ENCODE measurements around the gene BMPR2.
"Not testable (repeated sequence)": the region's sequence is repeated elsewhere in the genome, so short reads cannot be mapped to it uniquely, and the experiment has no call there.

Gene BMPR2

DNA sequence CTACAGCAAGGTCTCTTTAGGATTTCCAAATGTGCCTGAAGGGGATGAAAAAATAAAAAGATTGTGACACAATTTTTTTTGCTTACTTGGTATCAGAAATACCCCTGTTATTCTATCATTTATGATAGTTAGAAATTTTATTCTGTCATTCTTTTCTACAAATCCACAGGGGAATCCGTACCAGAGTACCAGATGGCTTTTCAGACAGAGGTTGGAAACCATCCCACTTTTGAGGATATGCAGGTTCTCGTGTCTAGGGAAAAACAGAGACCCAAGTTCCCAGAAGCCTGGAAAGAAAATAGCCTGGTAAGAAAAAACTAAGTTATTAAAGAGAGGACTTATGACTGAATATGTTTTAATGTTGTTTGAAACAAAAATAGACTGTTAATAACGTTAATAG lies 166.0 kb downstream of the BMPR2 start:
- DNase-seq, result no peak

GRCh38 chr2:202545523-202545922 lies 169.4 kb downstream of the BMPR2 start:
- no peak for DNase-seq

DNA sequence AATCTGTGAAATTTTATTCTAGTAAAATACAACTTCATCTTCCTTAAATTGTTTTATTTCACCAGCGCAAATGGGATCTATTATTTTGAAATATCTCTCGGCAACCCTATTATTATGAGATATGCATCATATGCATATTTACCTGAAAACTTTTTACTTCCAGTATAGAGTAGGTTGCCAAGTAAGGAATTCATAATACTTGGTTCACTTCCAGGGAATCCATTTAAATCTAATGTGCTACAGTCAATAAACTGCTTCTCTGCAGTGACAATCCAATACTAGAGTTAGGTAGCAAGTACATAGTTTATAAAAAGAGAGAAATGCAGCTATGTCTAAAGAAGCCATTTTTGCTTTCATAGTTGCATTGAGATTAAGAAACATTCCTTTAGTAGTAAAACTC lies 169.8 kb downstream of the BMPR2 start:
- DNase-seq, result no peak

DNA sequence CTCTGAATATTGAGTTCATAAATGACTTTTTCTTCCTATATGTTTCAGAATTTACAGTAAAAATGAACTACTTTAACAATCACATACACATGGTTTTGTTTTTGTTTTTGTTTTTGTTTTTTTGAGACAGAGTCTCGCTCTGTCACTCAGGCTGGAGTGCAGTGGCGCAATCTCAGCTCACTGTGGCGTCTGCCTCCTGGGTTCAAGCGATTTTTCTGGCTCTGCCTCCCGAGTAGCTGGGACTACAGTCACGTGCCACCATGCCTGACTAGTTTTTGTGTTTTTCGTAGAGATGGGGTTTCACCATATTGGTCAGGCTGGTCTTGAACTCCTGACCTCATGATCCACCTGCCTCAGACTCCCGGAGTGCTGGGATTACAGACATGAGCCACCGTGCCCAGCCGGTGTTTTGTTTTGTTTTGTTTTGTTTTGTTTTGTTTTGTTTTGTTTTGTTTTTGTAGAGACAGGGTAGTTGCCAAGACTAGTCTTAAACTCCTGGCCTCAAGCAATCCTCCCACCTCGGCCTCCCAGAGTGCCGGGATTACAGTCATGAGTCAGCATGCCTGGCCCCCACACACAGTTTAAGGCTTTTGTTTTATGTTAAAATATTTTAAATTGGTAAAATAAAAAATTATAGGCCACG lies 170.5 kb downstream of the BMPR2 start:
- DNase-seq, result not testable (repeated sequence)

GRCh38 chr2:202548240-202548639 lies 172.1 kb downstream of the BMPR2 start:
- DNase-seq, result no peak

DNA sequence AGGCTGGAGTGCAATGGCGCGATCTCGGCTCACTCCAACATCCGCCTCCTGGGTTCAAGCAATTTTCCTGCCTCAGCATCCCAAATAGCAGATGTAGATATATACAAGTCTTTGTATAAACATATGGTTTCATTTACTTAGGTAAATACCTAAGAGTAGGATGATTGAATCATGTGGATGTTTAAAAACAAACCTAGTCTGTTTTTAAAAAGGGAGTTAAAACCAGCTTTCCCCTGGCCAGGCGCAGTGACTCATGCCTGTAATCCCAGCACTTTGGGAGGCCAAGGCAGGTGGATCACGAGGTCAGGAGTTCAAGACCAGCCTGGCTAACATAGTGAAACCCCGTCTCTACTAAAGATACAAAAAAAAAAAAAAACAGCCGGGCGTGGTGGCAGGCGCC lies 174.9 kb downstream of the BMPR2 start:
- DNase-seq, result not testable (repeated sequence)

DNA sequence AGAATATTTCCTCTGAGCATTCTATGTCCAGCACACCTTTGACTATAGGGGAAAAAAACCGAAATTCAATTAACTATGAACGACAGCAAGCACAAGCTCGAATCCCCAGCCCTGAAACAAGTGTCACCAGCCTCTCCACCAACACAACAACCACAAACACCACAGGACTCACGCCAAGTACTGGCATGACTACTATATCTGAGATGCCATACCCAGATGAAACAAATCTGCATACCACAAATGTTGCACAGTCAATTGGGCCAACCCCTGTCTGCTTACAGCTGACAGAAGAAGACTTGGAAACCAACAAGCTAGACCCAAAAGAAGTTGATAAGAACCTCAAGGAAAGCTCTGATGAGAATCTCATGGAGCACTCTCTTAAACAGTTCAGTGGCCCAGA lies 179.2 kb downstream of the BMPR2 start:
- no peak for DNase-seq

DNA sequence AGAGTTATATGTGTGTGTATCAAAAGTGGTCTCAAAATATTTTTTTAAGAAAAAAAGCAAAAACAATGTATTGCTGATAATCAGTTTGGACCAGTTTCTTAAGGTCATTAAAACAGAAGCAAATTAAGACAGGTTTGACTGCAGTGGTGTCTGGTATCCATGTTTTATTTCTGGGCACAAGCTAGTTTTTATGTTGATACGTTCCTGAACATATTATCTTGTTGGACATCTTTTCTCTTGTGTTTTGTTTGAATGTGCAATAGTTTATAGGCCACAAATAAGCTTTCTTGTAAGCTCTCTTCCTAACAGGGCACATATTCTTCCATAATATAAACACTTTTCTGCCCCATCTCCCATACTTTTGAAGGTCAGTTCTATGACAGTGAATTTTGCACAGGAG lies 184.1 kb downstream of the BMPR2 start:
- DNase-seq, result no peak

DNA sequence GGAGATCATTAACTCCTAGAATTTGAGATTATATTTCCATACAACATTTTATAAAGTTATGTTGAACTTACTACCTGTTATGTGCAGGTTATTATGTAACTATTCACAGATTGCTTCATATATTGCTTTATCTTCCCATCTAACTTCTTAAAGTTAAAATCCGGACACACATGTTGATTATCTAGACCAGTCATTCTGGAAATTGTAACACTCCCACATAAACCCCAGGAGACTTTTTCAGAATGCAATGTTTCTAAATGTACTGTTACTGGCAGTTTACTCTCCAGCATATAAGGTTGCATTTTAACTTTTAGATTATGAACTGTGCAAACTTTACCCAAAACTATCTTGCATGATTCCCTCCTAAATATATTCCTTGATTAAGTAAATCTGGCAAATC lies 188.1 kb downstream of the BMPR2 start:
- no peak for DNase-seq

DNA sequence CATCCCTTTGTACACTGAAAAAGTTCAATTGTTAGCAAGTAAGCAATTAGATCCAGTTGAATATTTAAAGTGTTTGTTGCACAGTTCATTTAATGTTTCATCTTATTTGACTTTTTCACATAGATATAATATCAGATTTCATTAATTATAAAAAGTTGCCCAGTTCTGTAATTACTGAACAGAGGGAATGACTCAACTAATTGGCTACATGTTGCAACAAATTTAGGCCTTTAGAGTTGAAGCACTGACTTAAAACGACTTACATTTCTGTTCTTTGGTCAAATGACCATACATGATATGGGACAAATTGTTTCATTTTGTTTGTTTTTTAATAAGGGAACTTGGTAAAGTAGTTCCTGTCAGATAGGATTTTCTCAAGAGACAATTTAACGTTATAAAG lies 190.2 kb downstream of the BMPR2 start:
- DNase-seq, result no peak

DNA sequence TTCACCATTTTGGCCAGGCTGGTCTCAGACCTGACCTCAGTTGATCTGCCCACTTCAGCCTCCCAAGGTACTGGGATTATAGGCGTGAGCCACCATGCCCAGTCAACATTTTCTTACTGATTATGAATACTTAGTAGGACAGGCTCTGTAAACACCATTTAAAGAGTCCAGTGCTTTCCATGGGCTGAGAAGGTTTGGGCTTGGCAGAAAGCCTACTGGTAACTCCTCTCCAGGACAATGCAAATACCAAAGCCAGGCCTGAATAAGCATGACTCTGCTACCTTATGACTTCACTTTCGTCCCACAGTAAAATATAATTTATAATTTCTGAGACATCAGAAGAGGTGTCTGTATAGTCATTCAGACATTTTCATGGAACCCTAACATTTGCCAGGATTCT lies 198.4 kb downstream of the BMPR2 start:
- DNase-seq, result no peak

DNA sequence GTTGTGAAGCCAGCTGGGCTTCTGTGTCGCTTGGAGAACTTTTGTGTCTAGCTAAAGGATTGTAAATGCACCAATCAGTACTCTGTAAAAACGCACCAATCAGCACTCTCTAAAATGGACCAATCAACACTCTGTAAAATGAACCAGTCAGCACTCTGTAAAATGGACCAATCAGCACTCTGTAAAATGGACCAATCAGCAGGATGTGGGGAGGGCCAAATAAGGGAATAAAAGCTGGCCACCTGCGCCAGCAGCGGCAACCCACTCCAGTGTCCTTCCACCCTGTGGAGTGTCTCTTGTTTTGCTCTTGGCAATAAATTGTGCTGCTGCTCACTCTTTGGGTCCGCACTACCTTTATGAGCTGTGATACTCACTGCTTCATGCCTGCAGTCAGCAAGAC lies 199.1 kb downstream of the BMPR2 start:
- not testable (repeated sequence) for DNase-seq

- DNase-seq, result no peak
These were observed 201.4 kb downstream of the BMPR2 start for GRCh38 chr2:202577250-202578183.

- not testable (repeated sequence) for DNase-seq
These were observed 206.7 kb downstream of the BMPR2 start for GRCh38 chr2:202582846-202583245.

GRCh38 chr2:202583709-202584219 lies 207.6 kb downstream of the BMPR2 start:
- no peak for DNase-seq

GRCh38 chr2:202588647-202589581 lies 212.8 kb downstream of the BMPR2 start:
- DNase-seq, result peak; percentile 45

DNA sequence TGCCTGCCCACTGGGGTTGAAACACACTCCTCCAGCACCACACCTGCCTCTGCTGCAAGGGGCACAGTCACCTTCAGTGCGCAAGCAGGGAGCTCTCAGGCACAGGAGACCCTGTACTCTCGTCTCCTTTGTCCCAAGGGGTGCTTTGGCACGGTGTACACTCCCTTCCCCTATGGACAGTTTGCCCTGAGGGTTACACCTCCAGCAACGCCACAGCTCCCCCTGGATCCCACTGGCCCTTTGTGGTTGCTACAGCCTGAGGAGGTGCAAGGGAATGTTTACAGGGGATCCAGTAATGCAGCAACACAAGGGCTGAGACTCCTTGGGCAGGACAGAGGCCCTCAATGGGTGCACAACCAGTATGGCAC lies 213.4 kb downstream of the BMPR2 start:
- no peak for DNase-seq

GRCh38 chr2:202592566-202592965 lies 216.4 kb downstream of the BMPR2 start:
- no peak for DNase-seq

GRCh38 chr2:202599105-202599504 lies 223.0 kb downstream of the BMPR2 start:
- no peak for DNase-seq

DNA sequence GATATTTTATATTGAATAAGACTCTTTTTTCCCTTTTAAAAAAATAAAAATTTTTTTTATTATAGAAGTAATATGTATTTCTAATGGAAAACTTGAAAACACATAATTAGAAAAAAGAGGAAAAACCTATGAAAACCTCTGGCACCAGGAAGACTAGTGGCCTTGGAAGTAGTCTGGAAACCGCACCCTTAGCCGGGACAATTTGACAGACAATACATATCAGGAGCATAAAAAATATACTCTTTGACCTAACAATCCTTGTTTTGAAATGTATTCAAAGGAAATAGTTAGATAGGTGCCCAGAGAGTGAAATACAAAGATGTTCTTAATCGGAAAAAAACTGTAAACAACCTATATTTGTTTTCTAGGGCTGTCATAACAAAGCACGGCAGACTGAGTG lies 223.8 kb downstream of the BMPR2 start:
- no peak for DNase-seq

- DNase-seq, result no peak
These were observed 228.6 kb downstream of the BMPR2 start for GRCh38 chr2:202604699-202605098.

GRCh38 chr2:202605174-202605573 lies 229.0 kb downstream of the BMPR2 start:
- DNase-seq, result no peak
